Activated CD8-positive, alpha-beta T cell treated with anti-CD3 and anti-CD28 coated beads, Interleukin-2, amount 10 ng/mL, durations not matched to agents 7 days and 5 days (primary cell): Measurements from ENCODE around the gene WSCD1. TPM values are rescaled to one million over a fixed set of nuclear protein-coding genes. Genes with fewer than 3 reads are reported as not detected.

Source experiments
- ATAC-seq: fragments of 150-1000 bp; cut with Tn5 transposase; one replicate; pipeline ENCODE4 v1.10.0; 2021; ENCODE audit warnings: moderate library complexity
- CTCF ChIA-PET: fragments of 350-600 bp; sonication (Branson Sonifier 250); formaldehyde crosslinking; loops from one replicate; lab custom pipeline; 2021; ENCODE audit warnings: antibody characterized with exemption; lab: Charles Lee
- POLR2A ChIA-PET: fragments of 350-600 bp; sonication (Branson Sonifier 250); formaldehyde crosslinking; loops from one replicate; lab custom pipeline; 2021; ENCODE audit warnings: antibody characterized with exemption; lab: Charles Lee
- DNase-seq: peaks from one replicate; pipeline ENCODE4 v3.0.0-alpha.2; 2020
- H3K27ac Mint-ChIP-seq: one replicate; pipeline ENCODE4 v1.8.0; 2021; ENCODE audit warnings: mild to moderate bottlenecking, mixed read lengths
- H3K27me3 Mint-ChIP-seq: one replicate; pipeline ENCODE4 v1.8.0; 2021; ENCODE audit warnings: low read depth, mixed read lengths
- H3K36me3 Mint-ChIP-seq: one replicate; pipeline ENCODE4 v1.8.0; 2021; ENCODE audit warnings: low read depth, mixed read lengths
- H3K4me1 Mint-ChIP-seq: one replicate; pipeline ENCODE4 v1.8.0; 2021; ENCODE audit warnings: low read depth, mixed read lengths
- H3K4me3 Mint-ChIP-seq: one replicate; pipeline ENCODE4 v1.8.0; 2021; ENCODE audit warnings: mild to moderate bottlenecking, mixed read lengths
- H3K9me3 Mint-ChIP-seq: one replicate; pipeline ENCODE4 v1.8.0; 2022; ENCODE audit warnings: mixed read lengths; ENCODE audit not compliant: insufficient read depth
- total RNA-seq, 2 experiments: library from RNA; stranded (reverse); gene quantifications; one replicate each; pipeline ENCODE4 v1.2.3, GENCODE V29; 2021

Gene WSCD1
- total RNA-seq, 2 experiments from 2014 or later, result not detected

DNA sequence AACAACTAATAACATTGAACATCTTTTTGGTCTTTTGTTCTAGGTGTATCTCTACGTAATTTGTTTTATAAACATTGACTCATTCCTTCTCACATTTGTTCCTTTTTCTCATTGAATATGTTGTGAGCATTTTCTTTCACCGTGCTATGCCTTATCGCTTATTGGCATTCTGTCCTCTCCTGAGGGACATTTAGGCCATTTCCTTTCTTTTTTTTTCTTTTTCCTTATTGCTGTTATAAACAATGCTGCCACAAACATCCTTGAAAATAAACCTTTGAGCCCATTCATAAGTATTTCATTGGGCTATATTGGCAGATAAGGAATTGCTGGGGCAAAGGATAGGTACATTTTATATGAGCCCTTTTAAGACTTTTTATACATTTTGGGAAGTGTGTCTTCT is 32.4 kb downstream of the WSCD1 start:
- Mint-ChIP-seq H3K4me3 (no peak overlapping the region), H3K9me3 (no peaks in the 10 kb centered on the region), H3K4me1 (no peaks in the 10 kb centered on the region), H3K27ac (no peak overlapping the region), H3K36me3 (no peaks in the 10 kb centered on the region), H3K27me3 (no peaks in the 10 kb centered on the region)
- POLR2A ChIA-PET, result no interaction called here
- no peak for ATAC-seq
- no peak for DNase-seq
- CTCF ChIA-PET, result no interaction called here

- ChIA-PET CTCF (no interaction called here), POLR2A (no interaction called here)
- no peak overlapping the region for H3K4me3 Mint-ChIP-seq
- H3K9me3 Mint-ChIP-seq, result no peaks in the 10 kb centered on the region
- H3K36me3 Mint-ChIP-seq, result no peaks in the 10 kb centered on the region
- ATAC-seq (no peak), DNase-seq (no peak)
- H3K27me3 Mint-ChIP-seq, result no peaks in the 10 kb centered on the region
- no peak overlapping the region for H3K27ac Mint-ChIP-seq
- no peaks in the 10 kb centered on the region for H3K4me1 Mint-ChIP-seq
These were observed 34.9 kb downstream of the WSCD1 start for GRCh38 chr17:6104956-6105648.

GRCh38 chr17:6105649-6106007 is 35.4 kb downstream of the WSCD1 start:
- Mint-ChIP-seq H3K9me3 (no peaks in the 10 kb centered on the region), H3K36me3 (no peaks in the 10 kb centered on the region), H3K4me1 (no peaks in the 10 kb centered on the region), H3K27ac (no peak overlapping the region), H3K4me3 (no peak overlapping the region), H3K27me3 (no peaks in the 10 kb centered on the region)
- ChIA-PET POLR2A (no interaction called here), CTCF (no interaction called here)
- DNase-seq, result no peak
- no peak for ATAC-seq

GRCh38 chr17:6106212-6106611 is 36.0 kb downstream of the WSCD1 start:
- H3K4me3 Mint-ChIP-seq, result no peak overlapping the region
- ChIA-PET POLR2A (no interaction called here), CTCF (no interaction called here)
- H3K9me3 Mint-ChIP-seq, result no peaks in the 10 kb centered on the region
- no peak overlapping the region for H3K27ac Mint-ChIP-seq
- no peaks in the 10 kb centered on the region for H3K27me3 Mint-ChIP-seq
- ATAC-seq (no peak), DNase-seq (no peak)
- no peaks in the 10 kb centered on the region for H3K4me1 Mint-ChIP-seq
- no peaks in the 10 kb centered on the region for H3K36me3 Mint-ChIP-seq

GRCh38 chr17:6107791-6108190 is 37.6 kb downstream of the WSCD1 start:
- H3K36me3 Mint-ChIP-seq, result no peaks in the 10 kb centered on the region
- ChIA-PET POLR2A (no interaction called here), CTCF (no interaction called here)
- no peaks in the 10 kb centered on the region for H3K27me3 Mint-ChIP-seq
- no peak overlapping the region for H3K27ac Mint-ChIP-seq
- no peaks in the 10 kb centered on the region for H3K4me1 Mint-ChIP-seq
- ATAC-seq, result no peak
- H3K4me3 Mint-ChIP-seq, result no peak overlapping the region
- no peaks in the 10 kb centered on the region for H3K9me3 Mint-ChIP-seq
- no peak for DNase-seq

- H3K9me3 Mint-ChIP-seq, result no peaks in the 10 kb centered on the region
- DNase-seq (no peak), ATAC-seq (no peak)
- H3K27ac Mint-ChIP-seq, result no peak overlapping the region
- H3K36me3 Mint-ChIP-seq, result no peaks in the 10 kb centered on the region
- no peaks in the 10 kb centered on the region for H3K27me3 Mint-ChIP-seq
- no peak overlapping the region for H3K4me3 Mint-ChIP-seq
- ChIA-PET POLR2A (no interaction called here), CTCF (no interaction called here)
- no peaks in the 10 kb centered on the region for H3K4me1 Mint-ChIP-seq
These were observed 38.2 kb downstream of the WSCD1 start for GRCh38 chr17:6108382-6108781.

- ChIA-PET CTCF (no interaction called here), POLR2A (no interaction called here)
- Mint-ChIP-seq H3K9me3 (no peaks in the 10 kb centered on the region), H3K27me3 (no peaks in the 10 kb centered on the region), H3K4me1 (no peaks in the 10 kb centered on the region), H3K36me3 (no peaks in the 10 kb centered on the region), H3K4me3 (no peak overlapping the region), H3K27ac (no peak overlapping the region)
- DNase-seq (no peak), ATAC-seq (no peak)
These were observed 38.8 kb downstream of the WSCD1 start for GRCh38 chr17:6108987-6109386.

DNA sequence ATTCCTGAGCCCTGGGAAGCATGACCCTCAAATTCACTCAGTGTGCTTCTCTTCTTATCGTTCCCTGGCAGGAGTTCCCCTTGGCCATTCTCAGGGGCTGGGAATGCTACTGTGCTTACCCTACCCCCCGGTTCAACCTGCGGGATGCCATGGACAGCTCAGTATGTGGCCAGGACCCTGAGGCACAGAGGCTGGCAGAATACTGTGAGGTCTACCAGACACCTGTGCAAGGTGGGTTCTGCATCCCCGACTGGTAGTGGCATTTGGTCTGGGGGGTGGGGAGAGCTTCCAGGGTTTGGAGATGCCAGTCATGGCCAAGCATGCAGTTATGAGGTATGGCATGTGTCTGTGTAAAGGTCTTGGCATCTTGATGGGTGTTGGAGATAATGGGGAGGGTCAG is 39.4 kb downstream of the WSCD1 start:
- CTCF ChIA-PET, result no interaction called here
- DNase-seq, result no peak
- no peak for ATAC-seq
- Mint-ChIP-seq H3K4me3 (no peak overlapping the region), H3K27ac (no peak overlapping the region), H3K4me1 (no peaks in the 10 kb centered on the region), H3K9me3 (no peaks in the 10 kb centered on the region), H3K36me3 (no peaks in the 10 kb centered on the region), H3K27me3 (peaks cover 2% of the 10 kb centered on the region)
- POLR2A ChIA-PET, result no interaction called here

DNA sequence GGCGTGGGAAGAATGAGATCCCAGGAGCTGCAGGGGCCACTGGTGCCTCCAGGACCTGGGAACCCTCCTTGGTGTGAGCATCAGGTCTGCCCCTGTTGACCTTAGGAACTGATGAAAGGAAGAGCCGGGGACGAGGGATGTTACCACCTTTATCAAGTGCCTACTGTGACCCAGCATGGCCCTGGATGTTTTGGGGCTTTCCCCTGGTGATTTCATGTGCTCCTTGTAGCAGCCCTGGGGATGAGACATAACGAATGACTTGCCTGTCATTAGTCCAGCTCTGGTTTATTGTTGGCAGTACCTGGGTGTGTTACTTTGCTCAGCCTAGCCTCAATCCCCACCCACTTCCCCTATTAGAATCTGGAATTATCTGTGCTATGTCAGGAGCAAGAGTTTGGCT is 39.9 kb downstream of the WSCD1 start:
- no peak for ATAC-seq
- no peaks in the 10 kb centered on the region for H3K4me1 Mint-ChIP-seq
- POLR2A ChIA-PET, result no interaction called here

DNA sequence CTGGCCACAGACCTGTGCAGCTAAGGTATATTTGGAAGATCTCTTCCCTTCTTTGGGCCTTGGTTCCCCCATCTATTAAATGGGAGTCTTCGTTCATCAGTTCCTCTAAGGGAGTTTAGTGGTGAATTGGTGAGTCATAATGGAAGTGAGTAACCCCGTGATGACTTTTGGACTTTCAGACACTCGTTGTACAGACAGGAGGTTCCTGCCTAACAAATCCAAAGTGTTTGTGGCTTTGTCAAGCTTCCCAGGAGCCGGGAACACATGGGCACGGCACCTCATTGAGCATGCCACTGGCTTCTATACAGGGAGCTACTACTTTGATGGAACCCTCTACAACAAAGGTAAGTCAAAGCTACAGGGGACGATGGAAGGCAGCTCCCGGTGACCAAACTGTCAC is 40.4 kb downstream of the WSCD1 start:
- ATAC-seq (no peak), DNase-seq (no peak)
- ChIA-PET CTCF (no interaction called here), POLR2A (no interaction called here)
- Mint-ChIP-seq H3K36me3 (no peaks in the 10 kb centered on the region), H3K27ac (no peak overlapping the region), H3K4me3 (no peak overlapping the region), H3K9me3 (no peaks in the 10 kb centered on the region), H3K27me3 (peaks cover 2% of the 10 kb centered on the region), H3K4me1 (no peaks in the 10 kb centered on the region)

More for the DNA sequence above, 39.9 kb downstream of the WSCD1 start:
- CTCF ChIA-PET, result no interaction called here
- peaks cover 2% of the 10 kb centered on the region for H3K27me3 Mint-ChIP-seq
- H3K27ac Mint-ChIP-seq, result no peak overlapping the region
- no peaks in the 10 kb centered on the region for H3K36me3 Mint-ChIP-seq
- no peak overlapping the region for H3K4me3 Mint-ChIP-seq
- no peak for DNase-seq
- no peaks in the 10 kb centered on the region for H3K9me3 Mint-ChIP-seq

DNA sequence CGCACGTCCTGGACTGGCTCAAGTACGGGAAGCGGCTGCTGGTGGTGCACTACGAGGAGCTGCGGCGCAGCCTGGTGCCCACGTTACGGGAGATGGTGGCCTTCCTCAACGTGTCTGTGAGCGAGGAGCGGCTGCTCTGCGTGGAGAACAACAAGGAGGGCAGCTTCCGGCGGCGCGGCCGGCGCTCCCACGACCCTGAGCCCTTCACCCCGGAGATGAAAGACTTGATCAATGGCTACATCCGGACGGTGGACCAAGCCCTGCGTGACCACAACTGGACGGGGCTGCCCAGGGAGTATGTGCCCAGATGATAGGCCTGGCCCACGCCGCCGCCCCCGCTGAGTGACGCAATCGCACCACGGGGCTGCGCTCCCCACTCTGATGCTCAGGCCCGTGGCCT is 50.2 kb downstream of the WSCD1 start:
- Mint-ChIP-seq H3K4me3 (no peak overlapping the region), H3K27ac (no peak overlapping the region), H3K4me1 (no peaks in the 10 kb centered on the region), H3K36me3 (no peaks in the 10 kb centered on the region), H3K27me3 (no peaks in the 10 kb centered on the region), H3K9me3 (no peaks in the 10 kb centered on the region)
- ChIA-PET CTCF (no interaction called here), POLR2A (no interaction called here)
- ATAC-seq (no peak), DNase-seq (no peak)

- Mint-ChIP-seq H3K4me1 (no peaks in the 10 kb centered on the region), H3K27me3 (no peaks in the 10 kb centered on the region), H3K4me3 (no peak overlapping the region), H3K27ac (no peak overlapping the region), H3K9me3 (no peaks in the 10 kb centered on the region), H3K36me3 (no peaks in the 10 kb centered on the region)
- ChIA-PET POLR2A (no interaction called here), CTCF (no interaction called here)
- DNase-seq, result no peak
- no peak for ATAC-seq
These were observed 54.7 kb downstream of the WSCD1 start for GRCh38 chr17:6124856-6125255.

- CTCF ChIA-PET, result no interaction called here
- Mint-ChIP-seq H3K36me3 (no peaks in the 10 kb centered on the region), H3K4me1 (no peaks in the 10 kb centered on the region), H3K9me3 (no peaks in the 10 kb centered on the region), H3K4me3 (no peak overlapping the region), H3K27ac (no peak overlapping the region), H3K27me3 (no peaks in the 10 kb centered on the region)
- DNase-seq (no peak), ATAC-seq (no peak)
- POLR2A ChIA-PET, result no interaction called here
These were observed 56.6 kb downstream of the WSCD1 start for GRCh38 chr17:6126768-6127167.
